Prostate gland (tissue), 2 donors: ENCODE results near the gene FUT8.

ENCODE experiments used
- CTCF ChIP-seq, 4 experiments: fragments of 200-600 bp in 2 of 4; fragments of 450-650 bp in 2 of 4; sonication (generic) in 2 of 4; IDR thresholded peaks; 1 replicate in 3 of 4; 2 replicates in 1 of 4; pipeline ENCODE4 v1.5.1; 2016 to 2019; ENCODE audit warnings: antibody characterized with exemption in 4 of 4, mild to moderate bottlenecking in 2 of 4, moderate library complexity in 2 of 4
- POLR2A ChIP-seq: fragments of 450-650 bp; IDR thresholded peaks from one replicate; pipeline ENCODE4 v1.6.1; 2016; ENCODE audit warnings: antibody characterized with exemption, mild to moderate bottlenecking
- POLR2AphosphoS5 ChIP-seq: sonication (generic); formaldehyde crosslinking; IDR thresholded peaks from one replicate; pipeline ENCODE4 v1.6.1; 2017; ENCODE audit warnings: antibody characterized with exemption

GRCh38 chr14:65585216-65585615 is 172.7 kb downstream of the FUT8 start:
- TF ChIP-seq POLR2A (no peak), CTCF (IDR thresholded peaks at IDR 0.05) (no peak), POLR2AphosphoS5 (no peak)
